ENCODE data around the gene LMAN2L. TPM values are rescaled to one million over a fixed set of nuclear protein-coding genes. Genes with fewer than 3 reads are reported as not detected.
"Not testable (repeated sequence)": the region's sequence is repeated elsewhere in the genome, so short reads cannot be mapped to it uniquely, and the experiment has no call there.

LMAN2L gene
- total RNA-seq, 2 donors from 2014 or later, result 13.5 to 24.7 TPM

- H3K9ac ChIP-seq (ENCODE audit: low read depth in 2 of 2, low read length in 2 of 2), result no peak overlapping the region
- H3K36me3 ChIP-seq, result no peaks in the 10 kb centered on the region
- TF ChIP-seq CTCF (IDR thresholded peaks at IDR 0.05), result no peak
- no peaks in the 10 kb centered on the region for H3K27me3 ChIP-seq
- intact Hi-C loops (cut with DNase I), result no loop called here
- H3K27ac ChIP-seq, result no peak overlapping the region
- peak; percentile 33 for DNase-seq
- no peaks in the 10 kb centered on the region for H3K9me3 ChIP-seq
- H3K4me3 ChIP-seq, result no peak overlapping the region
- H3K4me1 ChIP-seq, result no peaks in the 10 kb centered on the region
These were observed 59.2 kb downstream of the LMAN2L start for GRCh38 chr2:96680561-96681141.

GRCh38 chr2:96679848-96680247, 60.0 kb downstream of the LMAN2L start:
- no peak overlapping the region for H3K27ac ChIP-seq
- intact Hi-C loops (cut with DNase I), result no loop called here
- H3K9ac ChIP-seq (ENCODE audit: low read depth in 2 of 2, low read length in 2 of 2), result no peak overlapping the region
- no peak for TF ChIP-seq CTCF (IDR thresholded peaks at IDR 0.05)
- peak; percentile 37 for DNase-seq
- H3K4me3 ChIP-seq, result no peak overlapping the region
- no peaks in the 10 kb centered on the region for H3K9me3 ChIP-seq
- no peaks in the 10 kb centered on the region for H3K27me3 ChIP-seq
- H3K4me1 ChIP-seq, result no peaks in the 10 kb centered on the region
- H3K36me3 ChIP-seq, result no peaks in the 10 kb centered on the region

DNA sequence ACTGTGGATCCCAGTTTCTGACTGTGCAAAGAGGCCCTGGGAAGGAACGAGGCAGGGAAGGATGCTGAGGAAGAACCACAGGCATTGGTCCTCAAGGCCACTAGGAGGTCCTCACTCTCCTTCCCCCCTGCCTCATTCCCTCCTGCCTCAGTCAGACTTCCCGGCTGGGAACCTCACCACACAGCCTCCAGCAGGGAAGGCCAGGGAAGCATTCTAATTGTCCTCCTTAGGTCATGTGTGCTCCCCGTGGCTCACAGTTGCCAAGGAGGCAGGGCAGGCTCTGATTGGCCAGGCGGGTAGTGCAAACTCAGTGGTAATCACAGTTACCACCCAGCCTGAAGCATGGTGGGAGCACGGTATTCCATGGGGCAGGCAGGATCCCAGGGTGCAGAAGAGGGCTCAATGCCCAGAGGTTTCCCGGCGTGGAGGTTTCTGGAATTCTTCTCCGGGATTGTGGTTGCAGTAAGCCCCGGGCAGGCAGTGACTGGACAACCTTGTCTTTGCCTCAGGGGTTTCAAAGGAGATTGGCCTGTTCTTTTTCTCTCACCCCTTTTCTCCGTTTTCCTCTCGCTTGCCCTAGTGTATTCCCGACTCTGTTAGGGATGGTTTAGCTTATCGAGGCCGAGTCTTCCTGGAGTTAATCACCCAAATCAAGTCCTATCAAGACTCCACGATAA, 70.2 kb downstream of the LMAN2L start:
- no peak for TF ChIP-seq CTCF (IDR thresholded peaks at IDR 0.05)
- Histone ChIP-seq H3K27me3 (no peaks in the 10 kb centered on the region), H3K36me3 (no peaks in the 10 kb centered on the region), H3K9ac (ENCODE audit: low read depth in 2 of 2, low read length in 2 of 2) (no peak overlapping the region), H3K4me3 (no peak overlapping the region), H3K27ac (no peak overlapping the region), H3K9me3 (no peaks in the 10 kb centered on the region), H3K4me1 (no peaks in the 10 kb centered on the region)
- intact Hi-C loops (cut with DNase I), result no loop called here
- no peak for DNase-seq

GRCh38 chr2:96668771-96669170, 71.1 kb downstream of the LMAN2L start:
- intact Hi-C loops (cut with DNase I), result no loop called here
- no peaks in the 10 kb centered on the region for H3K9me3 ChIP-seq
- no peak overlapping the region for H3K27ac ChIP-seq
- H3K27me3 ChIP-seq, result no peaks in the 10 kb centered on the region
- DNase-seq, result no peak
- H3K36me3 ChIP-seq, result no peaks in the 10 kb centered on the region
- H3K9ac ChIP-seq (ENCODE audit: low read depth in 2 of 2, low read length in 2 of 2), result no peak overlapping the region
- TF ChIP-seq CTCF (IDR thresholded peaks at IDR 0.05), result no peak
- H3K4me1 ChIP-seq, result no peaks in the 10 kb centered on the region
- H3K4me3 ChIP-seq, result no peak overlapping the region

- intact Hi-C loops (cut with DNase I); H3K4me1 ChIP-seq; H3K36me3 ChIP-seq; DNase-seq; H3K4me3 ChIP-seq; H3K9me3 ChIP-seq; H3K27me3 ChIP-seq; H3K27ac ChIP-seq; H3K9ac ChIP-seq (ENCODE audit: low read depth in 2 of 2, low read length in 2 of 2): not testable (repeated sequence)
These were observed 74.1 kb downstream of the LMAN2L start for GRCh38 chr2:96665717-96666116.

DNA sequence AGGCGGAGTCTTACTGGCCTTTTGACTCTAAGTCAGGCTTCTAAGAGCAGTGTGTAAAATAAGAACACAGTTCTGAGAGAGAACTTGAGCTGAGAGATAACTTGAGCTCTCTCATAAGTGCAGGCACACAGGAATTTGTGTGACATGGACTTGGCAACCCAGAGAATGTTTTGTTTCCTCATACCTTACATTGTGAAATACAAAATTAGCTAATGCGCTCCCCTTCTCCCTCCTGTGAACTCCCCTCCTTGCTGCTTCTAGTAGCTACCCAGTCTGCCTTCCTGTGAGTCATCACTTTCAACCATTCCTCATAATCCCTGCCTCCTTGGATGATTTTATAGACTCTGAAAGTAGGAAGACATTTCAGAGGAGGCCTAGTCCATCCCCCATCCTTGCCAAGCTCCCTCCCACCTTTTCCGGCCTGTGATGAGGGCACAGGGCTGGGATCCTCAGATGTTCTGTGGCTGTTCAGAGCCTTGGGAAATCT, 74.7 kb downstream of the LMAN2L start:
- no peaks in the 10 kb centered on the region for H3K4me1 ChIP-seq
- DNase-seq, result no peak
- H3K9ac ChIP-seq (ENCODE audit: low read depth in 2 of 2, low read length in 2 of 2), result no peak overlapping the region
- no peak overlapping the region for H3K4me3 ChIP-seq
- H3K27ac ChIP-seq, result no peak overlapping the region
- TF ChIP-seq CTCF (IDR thresholded peaks at IDR 0.05), result no peak
- intact Hi-C loops (cut with DNase I), result no loop called here
- no peaks in the 10 kb centered on the region for H3K9me3 ChIP-seq
- H3K27me3 ChIP-seq, result no peaks in the 10 kb centered on the region
- H3K36me3 ChIP-seq, result no peaks in the 10 kb centered on the region

Data from colonic mucosa (tissue), 4 donors.